HG03045 (cell line): ENCODE data around the gene GOLGA1.
"Not testable (repeated sequence)": the region's sequence is repeated elsewhere in the genome, so short reads cannot be mapped to it uniquely, and the experiment has no call there.

Source experiments
- ATAC-seq: cut with Tn5 transposase; IDR thresholded peaks from one replicate; pipeline ENCODE4 v1.9.1; 2021; ENCODE audit warnings: mild to moderate bottlenecking, moderate library complexity; ENCODE audit not compliant: unreplicated experiment

GOLGA1 gene, protein sequence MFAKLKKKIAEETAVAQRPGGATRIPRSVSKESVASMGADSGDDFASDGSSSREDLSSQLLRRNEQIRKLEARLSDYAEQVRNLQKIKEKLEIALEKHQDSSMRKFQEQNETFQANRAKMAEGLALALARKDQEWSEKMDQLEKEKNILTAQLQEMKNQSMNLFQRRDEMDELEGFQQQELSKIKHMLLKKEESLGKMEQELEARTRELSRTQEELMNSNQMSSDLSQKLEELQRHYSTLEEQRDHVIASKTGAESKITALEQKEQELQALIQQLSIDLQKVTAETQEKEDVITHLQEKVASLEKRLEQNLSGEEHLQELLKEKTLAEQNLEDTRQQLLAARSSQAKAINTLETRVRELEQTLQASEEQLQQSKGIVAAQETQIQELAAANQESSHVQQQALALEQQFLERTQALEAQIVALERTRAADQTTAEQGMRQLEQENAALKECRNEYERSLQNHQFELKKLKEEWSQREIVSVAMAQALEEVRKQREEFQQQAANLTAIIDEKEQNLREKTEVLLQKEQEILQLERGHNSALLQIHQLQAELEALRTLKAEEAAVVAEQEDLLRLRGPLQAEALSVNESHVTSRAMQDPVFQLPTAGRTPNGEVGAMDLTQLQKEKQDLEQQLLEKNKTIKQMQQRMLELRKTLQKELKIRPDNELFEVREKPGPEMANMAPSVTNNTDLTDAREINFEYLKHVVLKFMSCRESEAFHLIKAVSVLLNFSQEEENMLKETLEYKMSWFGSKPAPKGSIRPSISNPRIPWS

GRCh38 chr9:124940894-124941678 lies at the start of gene GOLGA1:
Gene GOLGA1, minus strand, starts transcription at chr9:124941083. Its CDS starts 2,372 bp downstream, at chr9:124938711.
- ATAC-seq, result peak; percentile 80

GRCh38 chr9:124983698-124984097 lies 42.8 kb upstream of the GOLGA1 start:
- ATAC-seq, result no peak

DNA sequence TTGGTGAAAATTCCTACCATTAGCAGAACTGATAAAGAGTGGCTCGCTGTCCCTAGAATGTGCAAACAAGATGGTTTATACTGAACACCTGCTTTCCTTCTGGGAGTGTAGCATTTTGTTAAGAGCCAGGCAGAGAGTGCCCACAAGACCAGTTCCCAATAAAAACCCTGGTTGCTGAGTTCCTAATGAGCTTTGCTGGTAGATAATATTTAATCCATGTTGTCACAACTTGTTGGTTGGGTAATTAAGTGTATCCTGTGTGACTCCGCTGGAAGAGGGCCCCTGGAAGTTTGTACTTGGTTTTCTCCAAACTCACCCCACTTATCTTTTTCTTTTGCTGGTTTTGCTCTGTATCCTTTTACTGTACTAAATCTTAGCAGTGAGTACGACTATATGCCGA lies 39.5 kb upstream of the GOLGA1 start:
- no peak for ATAC-seq

DNA sequence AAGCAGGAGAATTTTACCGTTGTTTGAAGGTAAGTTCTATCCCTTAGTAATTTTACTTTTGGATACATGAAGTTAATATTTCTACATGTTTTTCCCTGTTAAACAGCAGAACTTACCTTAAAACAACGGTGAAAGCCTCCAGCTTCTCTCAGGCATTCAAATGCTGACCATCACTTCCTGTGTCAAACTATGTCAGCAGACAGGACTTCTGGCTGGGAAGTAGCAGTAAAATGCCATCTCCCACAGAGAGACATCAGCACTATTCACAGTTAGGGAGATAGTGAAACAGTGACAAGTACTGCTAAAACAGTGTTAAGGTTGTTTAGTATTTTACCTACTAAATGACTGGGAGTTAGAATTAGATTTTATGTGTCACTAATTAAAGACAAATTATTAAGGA lies 34.2 kb upstream of the GOLGA1 start:
- no peak for ATAC-seq

DNA sequence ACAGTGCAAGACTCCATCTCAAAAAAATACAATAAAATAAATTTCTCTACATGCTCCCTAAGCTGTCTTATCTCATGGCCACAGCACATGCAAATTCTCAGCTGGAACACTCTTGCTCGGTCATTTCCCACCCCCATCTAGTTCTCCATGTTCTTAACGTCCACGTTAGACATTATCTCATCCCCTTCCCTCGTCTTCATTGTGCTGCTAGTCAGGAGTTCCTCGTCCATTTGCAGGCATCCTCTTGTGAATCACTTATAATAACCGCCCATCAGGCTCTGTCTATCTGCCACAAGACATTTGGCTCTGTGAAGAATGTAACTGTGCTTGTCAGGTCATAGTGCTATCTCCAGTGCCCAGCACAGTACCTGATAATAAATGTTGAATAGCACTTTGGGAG lies 32.9 kb upstream of the GOLGA1 start:
- no peak for ATAC-seq

- ATAC-seq, result no peak
Observed at GRCh38 chr9:124972241-124972770, 31.4 kb upstream of the GOLGA1 start.

- ATAC-seq, result no peak
Observed at GRCh38 chr9:124969401-124969800, 28.5 kb upstream of the GOLGA1 start.

- ATAC-seq, result no peak
Observed at GRCh38 chr9:124968238-124968637, 27.4 kb upstream of the GOLGA1 start.

DNA sequence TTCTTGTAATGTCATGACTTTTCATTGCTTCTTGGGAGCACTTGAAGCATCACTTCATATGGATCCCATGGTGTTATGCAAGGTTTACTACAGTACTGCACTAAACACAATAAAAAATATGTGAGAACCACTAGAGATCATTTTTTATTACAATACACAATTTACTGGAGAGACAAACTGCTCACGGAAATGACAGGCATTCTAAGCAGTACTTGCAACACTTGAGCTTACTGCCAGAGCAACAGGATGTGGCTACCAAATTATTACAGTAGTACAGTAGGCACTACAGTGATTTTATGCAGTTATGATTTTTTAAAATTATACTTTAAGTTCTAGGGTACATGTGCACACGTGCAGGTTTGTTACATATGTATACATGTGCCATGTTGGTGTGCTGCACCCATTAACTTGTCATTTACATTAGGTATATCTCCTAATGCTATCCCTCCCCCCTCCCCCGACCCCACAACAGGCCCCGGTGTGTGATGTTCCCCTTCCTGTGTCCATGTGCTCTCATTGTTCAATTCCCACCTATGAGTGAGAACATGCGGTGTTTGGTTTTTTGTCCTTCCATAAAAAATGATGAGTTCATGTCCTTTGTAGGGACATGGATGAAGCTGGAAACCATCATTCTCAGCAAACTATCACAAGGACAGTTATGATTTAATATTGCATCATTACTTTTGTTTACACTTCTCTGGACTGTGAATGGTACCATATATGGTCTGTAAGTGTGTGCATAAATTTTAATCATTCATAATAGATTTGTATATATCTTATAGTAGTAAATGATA lies 25.1 kb upstream of the GOLGA1 start:
- not testable (repeated sequence) for ATAC-seq

DNA sequence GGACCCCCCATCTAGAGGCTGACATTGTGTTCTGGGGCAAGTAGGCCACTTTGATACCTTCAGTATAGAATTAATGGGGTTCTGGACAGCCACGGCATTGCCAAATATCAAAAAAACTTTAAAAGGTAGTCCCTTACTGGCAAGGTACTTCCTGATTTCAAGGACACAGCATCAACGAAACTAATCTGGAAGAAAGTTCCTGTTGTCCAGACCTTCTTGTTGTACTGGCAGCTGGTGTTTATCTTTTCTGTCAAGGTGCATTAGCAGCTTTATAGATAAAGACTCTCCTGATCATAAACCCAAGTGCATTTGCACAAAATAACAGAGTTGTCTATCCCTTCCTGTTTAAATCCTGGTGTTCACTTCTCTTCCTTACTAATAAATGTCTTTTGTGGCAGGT lies 23.7 kb upstream of the GOLGA1 start:
- no peak for ATAC-seq

GRCh38 chr9:124964056-124964455 lies 23.2 kb upstream of the GOLGA1 start:
- no peak for ATAC-seq

- no peak for ATAC-seq
Observed at GRCh38 chr9:124960409-124960752, 19.5 kb upstream of the GOLGA1 start.

GRCh38 chr9:124959671-124960408 lies 19.0 kb upstream of the GOLGA1 start:
- ATAC-seq, result not testable (repeated sequence)

DNA sequence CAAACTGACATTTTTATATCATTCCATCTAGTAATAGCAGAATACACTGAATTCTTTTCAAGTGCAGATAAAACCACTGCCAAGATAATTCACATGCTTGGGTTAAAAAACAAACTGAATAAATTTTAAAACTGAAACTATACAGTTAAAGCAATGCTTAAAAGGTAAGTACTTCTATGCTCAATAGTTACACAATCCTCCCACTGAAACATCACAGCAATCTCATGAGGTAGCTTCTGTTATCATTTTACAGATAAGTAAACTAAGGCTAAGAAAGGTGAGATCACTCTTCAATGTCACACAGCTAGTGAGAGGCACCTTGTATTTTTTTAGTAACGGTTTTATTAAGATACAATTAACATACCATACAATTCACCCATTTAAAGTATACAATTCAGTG lies 13.4 kb upstream of the GOLGA1 start:
- ATAC-seq, result no peak

DNA sequence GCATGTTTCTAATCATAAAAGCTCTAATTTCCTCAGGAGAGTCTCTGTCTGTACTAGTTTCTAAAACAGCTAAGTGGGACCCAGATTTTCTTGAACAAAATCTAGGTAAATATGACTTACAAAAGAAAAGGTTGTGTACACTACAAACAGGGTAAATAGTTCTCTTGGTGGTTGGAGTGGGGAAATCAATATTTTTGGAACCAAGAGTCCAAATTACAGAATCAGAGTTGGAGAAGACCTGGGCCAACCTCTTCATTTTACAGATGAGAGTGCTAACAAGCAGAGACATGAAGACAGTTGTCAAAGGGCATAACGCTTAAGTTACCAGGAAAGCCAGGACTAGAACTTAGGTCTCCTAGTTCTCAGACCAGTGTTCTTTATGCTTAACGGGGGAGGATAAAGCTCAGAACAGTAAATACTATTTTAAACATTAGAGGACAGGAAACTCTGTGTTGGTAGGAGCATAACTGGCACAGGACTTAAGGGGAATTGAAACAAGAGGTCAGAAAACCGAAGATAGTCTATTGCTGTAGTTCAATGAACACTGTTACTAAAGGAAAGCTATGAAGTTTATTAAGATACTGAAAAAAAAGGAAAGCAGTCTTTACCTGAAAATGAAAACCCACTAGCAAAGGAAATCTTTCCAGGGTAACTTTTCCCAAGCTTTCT lies 9.3 kb upstream of the GOLGA1 start:
- no peak for ATAC-seq

- ATAC-seq, result no peak
Observed at GRCh38 chr9:124949387-124949786, 8.5 kb upstream of the GOLGA1 start.

GRCh38 chr9:124947727-124948391 lies 7.0 kb upstream of the GOLGA1 start:
- no peak for ATAC-seq

- no peak for ATAC-seq
Observed at GRCh38 chr9:124946167-124946566, 5.3 kb upstream of the GOLGA1 start.
